GM12878 (cell line): ENCODE results near the gene SOX30. TPM values are rescaled to one million over a fixed set of nuclear protein-coding genes. Genes with fewer than 3 reads are reported as not detected.
A peak's percentile ranks its signal among the peaks of the same experiment; 100 is the strongest.

Experiments
- ATF2 ChIP-seq: IDR thresholded peaks from 2 replicates; pipeline ENCODE4 v1.6.1; 2012; ENCODE audit warnings: low read length, inconsistent platforms
- ATF3 ChIP-seq: IDR thresholded peaks from 2 replicates; pipeline ENCODE4 v1.6.1; 2011; ENCODE audit warnings: low read depth, mild to moderate bottlenecking, low read length, moderate library complexity, borderline replicate concordance; ENCODE audit errors: extremely low read depth
- BACH1 ChIP-seq: fragments of 450-650 bp; IDR thresholded peaks from 2 replicates; pipeline ENCODE4 v1.6.1; 2017; ENCODE audit warnings: mild to moderate bottlenecking, borderline replicate concordance
- CEBPZ ChIP-seq: fragments of 150-350 bp; IDR thresholded peaks from 2 replicates; pipeline ENCODE4 v1.6.1; 2016; ENCODE audit warnings: low read depth, low read length
- CHD2 ChIP-seq: IDR thresholded peaks from 2 replicates; pipeline ENCODE4 v1.6.1; 2011; ENCODE audit warnings: low read depth, low read length, improper control_type of control experiment, borderline replicate concordance
- CHD4 ChIP-seq: fragments of 200-600 bp; sonication (generic); IDR thresholded peaks from 2 replicates; pipeline ENCODE4 v1.6.1; 2016; ENCODE audit warnings: mild to moderate bottlenecking
- CREB1 ChIP-seq: IDR thresholded peaks from 2 replicates; pipeline ENCODE4 v1.6.1; 2012; ENCODE audit warnings: low read depth, mild to moderate bottlenecking, inconsistent platforms
- EGR1 ChIP-seq, 2 experiments: IDR thresholded peaks; 1 replicate in 1 of 2; 2 replicates in 1 of 2; pipeline ENCODE4 v1.6.1; 2011 to 2012; ENCODE audit warnings: low read depth in 2 of 2, low read length in 2 of 2, borderline replicate concordance in 1 of 2, mild to moderate bottlenecking in 1 of 2, moderate library complexity in 1 of 2
- ETV6 ChIP-seq, 2 experiments: fragments of 450-650 bp in 1 of 2; IDR thresholded peaks in 1 of 2; conservative IDR thresholded peaks in 1 of 2; 2 replicates each; pipeline ENCODE4 v1.6.1; 2014; ENCODE audit warnings: antibody characterized with exemption in 1 of 2, borderline replicate concordance in 1 of 2, low read depth in 1 of 2, mild to moderate bottlenecking in 1 of 2, moderate library complexity in 1 of 2
- GATAD2B ChIP-seq: fragments of 450-650 bp; conservative IDR thresholded peaks from 2 replicates; pipeline ENCODE4 v1.6.1; 2017; ENCODE audit warnings: low read depth, mild to moderate bottlenecking, moderate library complexity
- HCFC1 ChIP-seq: fragments of 150-350 bp; IDR thresholded peaks from 2 replicates; pipeline ENCODE4 v1.6.1; 2014; ENCODE audit warnings: low read length
- LARP7 ChIP-seq: fragments of 450-650 bp; IDR thresholded peaks from 2 replicates; pipeline ENCODE4 v1.6.1; 2017; ENCODE audit warnings: mild to moderate bottlenecking
- NFYA ChIP-seq: IDR thresholded peaks from 2 replicates; pipeline ENCODE4 v1.6.1; 2011; ENCODE audit warnings: low read depth, mild to moderate bottlenecking, low read length, improper control_type of control experiment, borderline replicate concordance
- NR2C2 ChIP-seq: IDR thresholded peaks from 2 replicates; pipeline ENCODE4 v1.6.1; 2011; ENCODE audit warnings: borderline replicate concordance, low read depth; ENCODE audit not compliant: control insufficient read depth, insufficient read length
- RCOR1 ChIP-seq: conservative IDR thresholded peaks from 2 replicates; pipeline ENCODE4 v1.6.1; 2012; ENCODE audit warnings: low read depth, low read length, improper control_type of control experiment
- SUPT20H ChIP-seq: IDR thresholded peaks from 2 replicates; pipeline ENCODE4 v1.6.1; 2011; ENCODE audit warnings: low read depth, mild to moderate bottlenecking, low read length, moderate library complexity, borderline replicate concordance; ENCODE audit not compliant: control insufficient read depth
- WRNIP1 ChIP-seq: IDR thresholded peaks from 2 replicates; pipeline ENCODE4 v1.6.1; 2011; ENCODE audit warnings: low read depth, low read length, improper control_type of control experiment, borderline replicate concordance
- ZNF217 ChIP-seq: fragments of 450-650 bp; IDR thresholded peaks from 2 replicates; pipeline ENCODE4 v1.6.1; 2017; ENCODE audit warnings: antibody characterized with exemption, mild to moderate bottlenecking
- ZNF622 ChIP-seq: fragments of 450-650 bp; IDR thresholded peaks from 2 replicates; pipeline ENCODE4 v1.6.1; 2017; ENCODE audit warnings: mild to moderate bottlenecking, inconsistent platforms
- ZNF687 ChIP-seq: fragments of 450-650 bp; IDR thresholded peaks from 2 replicates; pipeline ENCODE4 v1.6.1; 2017; ENCODE audit warnings: mild to moderate bottlenecking, moderate library complexity
- polyA plus RNA-seq, 11 experiments: library from polyadenylated mRNA; depleted of rRNA in 4 of 11; unstranded in 6 of 11; stranded (reverse) in 5 of 11; fragments of >200 nt; fragmentation: Nextera tagmentation in 4 of 11; fragmentation: Illumina TruSeq in 1 of 11; extraction: Ambion mirVana in 4 of 11; extraction: Trizol in 1 of 11; gene quantifications; 1 replicate in 1 of 11; 2 replicates in 10 of 11; pipeline versions ENCODE4 v1.2.1 to v1.2.3, GENCODE V29; 2011 to 2016; ENCODE audit warnings: inconsistent platforms in 2 of 11, missing spikeins in 2 of 11, low read depth in 1 of 11
- total RNA-seq, 4 experiments: library from RNA; depleted of rRNA in 3 of 4; stranded (reverse); fragments of >200 nt in 3 of 4; fragmentation: Illumina TruSeq in 1 of 4; extraction: Trizol in 1 of 4; gene quantifications; 2 replicates each; pipeline versions ENCODE4 v1.2.1 to v1.2.3, GENCODE V29; 2013 to 2021

Gene SOX30
- total and polyA plus RNA-seq, 10 of the 15 experiments (the other 5 are each of a cell fraction or from before 2014, with no cell fraction given), result 0.06 to 0.32 (median 0.10) TPM; not detected in 2

- TF ChIP-seq ZNF687 (peak; percentile 64), ZNF622 (no peak), CREB1 (peak; percentile 59), CEBPZ (no peak), WRNIP1 (0 out of 2 replicates have a peak, but pooled peaks have one; percentile 52), GATAD2B (peak; percentile 54; the same call in 1 of the 2 replicates), NR2C2 (no peak), CHD2 (no peak), ATF2 (peak; percentile 98), CHD4 (no peak), HCFC1 (no peak), ZNF217 (0 out of 2 replicates have a peak, but pooled peaks have one; percentile 38), SUPT20H (no peak), ATF3 (no peak), BACH1 (peak; percentile 68), EGR1 (IDR thresholded peaks at IDR 0.05; ENCODE audit: borderline replicate concordance in 1 of 2, low read depth in 2 of 2, low read length in 2 of 2) (peak in 1 of 2 experiments; percentile 20; a peak in 1 of 3 replicates), NFYA (no peak), LARP7 (no peak), RCOR1 (no peak), ETV6 (conservative IDR thresholded peaks at IDR 0.05 in 1 of 2, IDR thresholded peaks at IDR 0.05 in 1 of 2; ENCODE audit: borderline replicate concordance in 1 of 2, low read depth in 1 of 2) (peak in 1 of 2 experiments; percentile 83; a peak in 2 of 4 replicates)
Measured at GRCh38 chr5:157611571-157612476, 40.4 kb downstream of the SOX30 start (continued).
